H7 (cell line): ENCODE data around the gene BACH1. TPM values are rescaled to one million over a fixed set of nuclear protein-coding genes. Genes with fewer than 3 reads are reported as not detected.

Experiments
- DNase-seq: peaks from one replicate; pipeline ENCODE4 v3.0.0; 2012
- H3K27me3 ChIP-seq: 2 replicates; pipeline ENCODE4 v1.6.0; 2011; ENCODE audit warnings: mild to moderate bottlenecking, low read length; ENCODE audit not compliant: control insufficient read depth, insufficient read depth
- H3K36me3 ChIP-seq: replicated peaks from 2 replicates; pipeline ENCODE4 v1.5.1; 2011; ENCODE audit warnings: low read length; ENCODE audit not compliant: control insufficient read depth, insufficient read depth
- H3K4me3 ChIP-seq: 2 replicates; pipeline ENCODE4 v1.5.1; 2011; ENCODE audit warnings: low read depth, mild to moderate bottlenecking, control low read depth, low read length, moderate library complexity; ENCODE audit not compliant: insufficient read depth
- total RNA-seq: library from RNA; depleted of rRNA; stranded (reverse); fragments of >200 nt; shearing (Covaris generic); gene quantifications from 2 replicates; pipeline ENCODE4 v1.2.3, GENCODE V29; 2014

Gene BACH1
- total RNA-seq, 1 experiment from 2014 or later, result 26.4 TPM

DNA sequence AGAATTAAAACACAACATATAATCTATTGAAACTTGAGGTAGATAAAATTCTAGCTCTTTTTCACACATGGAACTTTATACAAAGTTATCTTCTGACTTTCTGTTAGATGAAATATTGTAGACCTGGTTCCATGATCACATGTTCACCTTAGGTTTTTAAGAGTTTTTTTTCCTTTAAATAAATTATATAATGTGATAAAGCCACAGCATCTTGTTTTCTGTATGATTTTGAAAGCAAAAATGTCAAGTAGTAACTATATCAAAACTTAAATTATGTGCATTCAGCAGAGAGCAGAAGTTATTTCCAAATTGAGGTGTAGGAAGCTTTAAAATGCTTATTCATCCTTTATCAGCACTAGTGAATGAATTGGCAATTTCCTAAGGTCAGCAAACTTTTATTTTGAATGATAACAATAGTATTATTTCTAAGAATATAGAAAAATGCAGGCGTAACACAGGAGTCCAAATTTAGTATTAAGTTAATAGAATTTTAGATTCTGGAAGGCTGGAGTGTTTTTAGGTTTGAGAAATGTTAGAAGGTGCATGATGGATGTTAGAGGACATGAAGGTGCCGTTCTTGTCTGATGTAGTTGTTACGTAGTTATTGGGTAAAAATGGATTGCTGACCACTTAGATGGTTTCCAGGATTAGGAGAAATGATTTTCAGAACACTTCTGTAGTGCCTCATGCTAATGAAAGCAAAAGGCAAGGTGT is 17.5 kb downstream of the BACH1 start:
- H3K27me3 ChIP-seq, result no peaks in the 10 kb centered on the region
- H3K36me3 ChIP-seq, result no peaks in the 10 kb centered on the region
- DNase-seq, result no peak
- H3K4me3 ChIP-seq, result no peak overlapping the region

DNA sequence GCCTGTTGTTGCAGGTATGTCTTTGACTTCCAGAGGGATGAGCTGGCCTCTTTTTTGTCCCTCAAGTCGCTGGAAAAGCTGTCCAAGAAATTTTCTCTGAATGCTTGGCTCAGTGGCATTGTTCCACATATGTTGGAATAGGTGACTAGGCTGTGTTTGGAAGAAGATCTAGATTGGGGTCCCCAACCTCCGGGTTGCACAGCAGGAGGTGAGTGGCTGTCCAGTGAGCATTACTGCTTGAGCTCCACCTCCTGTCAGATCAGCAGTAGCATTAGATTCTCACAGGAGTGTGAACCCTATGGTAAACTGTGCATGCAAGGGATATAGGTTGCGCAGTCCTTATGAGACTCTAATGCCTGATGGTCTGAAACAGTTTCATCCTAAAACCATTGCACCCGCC is 18.1 kb downstream of the BACH1 start:
- no peaks in the 10 kb centered on the region for H3K36me3 ChIP-seq
- H3K4me3 ChIP-seq, result no peak overlapping the region
- no peaks in the 10 kb centered on the region for H3K27me3 ChIP-seq
- no peak for DNase-seq

DNA sequence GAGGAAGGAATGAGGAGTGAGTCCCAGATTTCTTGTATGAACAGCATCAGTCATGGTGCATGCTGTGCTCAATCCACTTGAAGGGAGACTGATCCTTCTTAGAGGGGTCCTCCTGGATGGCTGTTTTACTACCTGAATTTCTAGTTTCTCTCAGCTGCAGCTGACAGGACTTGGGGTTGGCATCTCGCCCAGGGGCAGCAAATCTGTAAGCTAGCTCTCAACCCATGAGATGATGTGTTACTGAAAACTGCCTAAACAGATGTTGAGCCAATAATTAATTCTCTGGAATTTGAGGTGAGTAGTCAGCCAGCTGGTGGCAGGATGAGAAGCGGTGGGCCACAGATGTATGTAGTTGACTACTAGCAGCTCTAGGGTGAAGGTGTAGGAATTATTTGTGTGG is 19.6 kb downstream of the BACH1 start:
- DNase-seq, result no peak
- 0 out of 2 replicates have a peak, but pooled peaks cover 1% of the 10 kb centered on the region for H3K36me3 ChIP-seq
- no peaks in the 10 kb centered on the region for H3K27me3 ChIP-seq
- H3K4me3 ChIP-seq, result no peak overlapping the region

GRCh38 chr21:29320031-29320430 is 21.3 kb downstream of the BACH1 start:
- Histone ChIP-seq H3K4me3 (no peak overlapping the region), H3K27me3 (no peaks in the 10 kb centered on the region), H3K36me3 (0 out of 2 replicates have a peak, but pooled peaks cover 2% of the 10 kb centered on the region)
- DNase-seq, result no peak

DNA sequence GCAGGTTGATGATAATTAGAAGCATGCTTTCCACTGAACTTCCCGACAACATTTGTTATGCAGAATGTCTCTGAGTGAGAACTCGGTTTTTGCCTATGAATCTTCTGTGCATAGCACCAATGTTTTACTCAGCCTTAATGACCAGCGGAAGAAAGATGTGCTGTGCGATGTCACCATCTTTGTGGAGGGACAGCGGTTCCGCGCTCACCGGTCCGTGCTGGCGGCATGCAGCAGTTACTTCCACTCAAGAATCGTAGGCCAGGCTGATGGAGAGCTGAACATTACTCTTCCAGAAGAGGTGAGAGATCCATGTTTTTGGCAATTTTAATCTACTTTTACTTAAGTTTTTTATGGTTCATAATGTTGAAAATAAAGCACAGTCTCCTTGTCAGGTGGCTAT is 22.5 kb downstream of the BACH1 start:
- H3K4me3 ChIP-seq, result no peak overlapping the region
- H3K36me3 ChIP-seq, result 0 out of 2 replicates have a peak, but pooled peaks cover 2% of the 10 kb centered on the region
- H3K27me3 ChIP-seq, result no peaks in the 10 kb centered on the region
- DNase-seq, result no peak

- Histone ChIP-seq H3K36me3 (peaks cover 4% of the 10 kb centered on the region), H3K27me3 (no peaks in the 10 kb centered on the region), H3K4me3 (no peak overlapping the region)
- no peak for DNase-seq
These were observed 23.5 kb downstream of the BACH1 start for GRCh38 chr21:29321932-29322928.

DNA sequence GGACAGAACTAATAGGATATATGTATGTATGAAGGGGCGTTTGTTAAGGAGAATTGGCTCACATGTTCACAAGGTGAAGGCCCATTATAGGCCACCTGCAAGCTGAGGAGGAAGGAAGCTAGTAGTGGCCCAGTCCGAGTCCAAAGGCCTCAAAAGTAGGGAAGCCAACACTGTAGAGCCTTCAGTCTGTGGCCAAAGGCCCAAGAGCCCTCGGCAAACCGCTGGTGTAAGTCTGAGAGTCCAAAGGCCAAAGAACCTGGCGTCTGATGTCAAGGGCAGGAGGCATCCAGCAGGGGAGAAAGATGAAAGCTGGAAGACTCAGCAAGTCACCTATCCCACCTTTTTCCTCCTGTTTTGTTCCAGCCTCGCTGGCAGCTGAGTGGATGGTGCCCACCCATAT is 24.5 kb downstream of the BACH1 start:
- Histone ChIP-seq H3K4me3 (no peak overlapping the region), H3K36me3 (peaks cover 4% of the 10 kb centered on the region), H3K27me3 (no peaks in the 10 kb centered on the region)
- no peak for DNase-seq

GRCh38 chr21:29326914-29327554 is 28.3 kb downstream of the BACH1 start:
- Histone ChIP-seq H3K36me3 (peaks cover 4% of the 10 kb centered on the region), H3K27me3 (no peaks in the 10 kb centered on the region), H3K4me3 (no peak overlapping the region)
- DNase-seq, result no peak

GRCh38 chr21:29329406-29329805 is 30.7 kb downstream of the BACH1 start:
- peaks cover 3% of the 10 kb centered on the region for H3K36me3 ChIP-seq
- H3K27me3 ChIP-seq, result no peaks in the 10 kb centered on the region
- H3K4me3 ChIP-seq, result no peak overlapping the region
- DNase-seq, result no peak

DNA sequence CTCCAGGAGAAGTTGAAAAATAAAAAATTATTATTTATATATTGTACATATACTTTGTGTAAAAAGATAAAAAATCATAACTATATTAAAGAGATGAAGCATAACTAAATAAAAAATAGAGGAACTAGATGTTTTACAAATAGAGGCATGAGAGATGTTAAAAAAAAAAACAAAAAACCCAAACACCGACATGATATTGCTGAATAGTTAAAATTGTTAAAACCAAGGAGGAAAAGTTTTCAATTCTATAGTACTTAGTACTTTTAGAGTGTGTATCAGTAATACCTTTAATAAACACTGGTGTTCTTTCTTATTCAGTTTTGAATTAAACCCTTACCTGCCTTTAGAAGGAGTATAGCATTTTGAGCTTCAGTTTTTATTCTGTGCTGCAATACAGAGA is 32.1 kb downstream of the BACH1 start:
- Histone ChIP-seq H3K36me3 (peaks cover 3% of the 10 kb centered on the region), H3K4me3 (no peak overlapping the region), H3K27me3 (no peaks in the 10 kb centered on the region)
- no peak for DNase-seq

DNA sequence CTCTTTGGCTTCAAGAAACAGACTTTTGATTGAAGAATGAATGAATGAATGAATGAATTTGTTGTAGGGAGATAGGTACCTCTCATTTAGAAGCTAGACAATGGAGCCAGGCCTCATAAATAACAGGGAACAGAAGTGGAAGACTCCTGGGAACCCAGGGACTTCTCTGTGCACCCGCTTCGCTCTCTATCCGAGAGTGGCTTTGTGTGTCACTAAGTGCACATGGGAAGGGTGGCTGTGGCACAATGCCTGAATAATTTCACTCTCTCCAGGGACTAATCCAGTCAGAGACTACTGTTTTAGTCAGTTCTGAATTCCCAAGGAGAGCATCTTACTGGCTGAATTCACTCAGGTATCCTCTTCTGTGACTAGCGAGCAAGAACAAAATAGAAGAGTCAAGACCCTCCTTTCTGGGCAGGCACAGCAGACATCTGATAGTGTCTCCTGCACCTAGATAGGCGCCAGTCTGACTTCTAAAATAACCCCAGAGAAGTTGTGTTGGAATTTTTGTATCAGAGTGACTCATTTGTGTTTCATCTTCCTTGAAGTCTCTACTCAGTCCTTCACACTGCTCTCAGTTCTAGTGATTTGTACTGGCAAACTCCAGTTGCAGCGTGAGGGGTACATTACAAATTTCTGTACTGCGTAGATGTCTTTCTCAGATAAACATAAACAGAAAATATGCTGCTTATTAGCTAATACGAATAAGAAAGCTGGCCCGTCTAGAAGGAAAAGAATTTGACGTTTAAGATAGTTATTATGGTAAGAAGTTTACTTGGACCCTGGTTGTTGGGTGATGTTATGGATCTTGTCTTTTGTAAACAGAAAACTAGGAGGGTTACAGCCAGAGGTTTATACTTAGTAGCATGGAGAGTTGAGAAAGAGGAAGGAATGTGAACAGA is 34.0 kb downstream of the BACH1 start:
- H3K4me3 ChIP-seq, result no peak overlapping the region
- H3K36me3 ChIP-seq, result no peaks in the 10 kb centered on the region
- DNase-seq, result no peak
- no peaks in the 10 kb centered on the region for H3K27me3 ChIP-seq

DNA sequence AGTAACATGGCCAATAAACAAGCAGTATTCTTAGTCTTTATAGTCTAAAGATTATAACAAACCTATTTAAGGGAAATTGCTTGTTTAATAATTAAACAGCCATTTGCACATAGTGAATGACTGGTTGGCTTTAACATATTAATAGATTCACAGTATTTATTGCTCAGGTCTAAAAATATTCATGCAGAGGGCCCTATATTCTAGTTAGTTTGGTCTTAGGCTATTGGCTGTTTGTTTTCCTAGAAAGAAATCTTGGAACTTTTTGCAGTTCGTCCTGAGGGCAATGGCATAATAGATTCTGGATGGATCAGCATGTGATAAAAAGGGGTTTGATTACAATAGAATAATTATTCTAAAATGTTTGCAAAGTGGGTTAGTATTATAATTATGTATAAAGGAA is 34.7 kb downstream of the BACH1 start:
- Histone ChIP-seq H3K27me3 (no peaks in the 10 kb centered on the region), H3K36me3 (no peaks in the 10 kb centered on the region), H3K4me3 (no peak overlapping the region)
- DNase-seq, result no peak

- no peak for DNase-seq
- Histone ChIP-seq H3K27me3 (no peaks in the 10 kb centered on the region), H3K36me3 (no peaks in the 10 kb centered on the region), H3K4me3 (no peak overlapping the region)
These were observed 36.2 kb downstream of the BACH1 start for GRCh38 chr21:29334717-29335428.
